HCT116 (cell line): ENCODE data around the gene WDHD1. TPM values are rescaled to one million over a fixed set of nuclear protein-coding genes. Genes with fewer than 3 reads are reported as not detected.

Source experiments
- ATAC-seq: fragments of 200-7000 bp; cut with Tn5 transposase; 2 replicates; pipeline ENCODE4 v1.9.1; 2020; ENCODE audit warnings: mild to moderate bottlenecking, moderate library complexity
- BruUV-seq: library from RNA; stranded (reverse); fragments of 400-500 nt; replicated peaks from 2 replicates; lab custom pipeline; 2021; lab: Mats Ljungman, UMichigan
- CTCF ChIA-PET: fragments of 300-600 bp; sonication (Branson Sonifier 250); formaldehyde crosslinking; loops from one replicate; lab custom pipeline; 2021; ENCODE audit warnings: antibody characterized with exemption; lab: Charles Lee
- POLR2A ChIA-PET: fragments of 300-600, 350-600 bp; sonication (Branson Sonifier 250); formaldehyde crosslinking; loops from one replicate; lab custom pipeline; 2021; ENCODE audit warnings: antibody characterized with exemption; lab: Charles Lee
- RAD21 ChIA-PET, 2 experiments: fragments of 300-600 bp; sonication (Branson Sonifier 250); formaldehyde crosslinking; loops; one replicate each; lab custom pipeline; 2023; ENCODE audit warnings: low total read pairs in 2 of 2; ENCODE audit not compliant: uncharacterized antibody in 2 of 2, unreplicated experiment in 2 of 2, low non-redundant PET in 1 of 2; lab: Charles Lee
- DNase-seq: peaks from one replicate; pipeline ENCODE4 v3.0.0-alpha.2; 2010; ENCODE audit warnings: low read depth, low spot score
- H2AFZ ChIP-seq: fragments of 200-600 bp; shearing (Covaris generic), sonication (generic); 2 replicates; pipeline ENCODE4 v1.6.1; 2017; ENCODE audit warnings: low read depth, mixed run types, mixed read lengths, antibody characterized with exemption, low read length; ENCODE audit not compliant: poor library complexity, severe bottlenecking
- H3K27ac ChIP-seq: 2 replicates; pipeline ENCODE4 v1.5.1; 2012; ENCODE audit warnings: low read depth, low read length
- H3K27me3 ChIP-seq: fragments of 200-600 bp; sonication (generic); 2 replicates; pipeline ENCODE4 v1.6.1; 2016; ENCODE audit warnings: mixed run types, low read length, mixed read lengths; ENCODE audit not compliant: insufficient read depth
- H3K36me3 ChIP-seq, 2 experiments: fragments of 200-500 bp in 1 of 2; fragments of 200-600 bp in 1 of 2; sonication (Bioruptor generic) in 1 of 2; sonication (generic) in 1 of 2; 2 replicates each; pipeline versions ENCODE4 v1.5.1 to v1.6.1; 2014 to 2016; ENCODE audit warnings: low read length in 2 of 2, inconsistent platforms in 1 of 2, mixed read lengths in 1 of 2, mixed run types in 1 of 2; ENCODE audit not compliant: insufficient read depth in 2 of 2, control insufficient read depth in 1 of 2
- H3K4me1 ChIP-seq, 2 experiments: fragments of 200-600 bp in 1 of 2; sonication (generic) in 1 of 2; 2 replicates each; pipeline versions ENCODE4 v1.5.1 to v1.6.1; 2012 to 2017; ENCODE audit warnings: low read length in 2 of 2, inconsistent platforms in 1 of 2, mild to moderate bottlenecking in 1 of 2, mixed read lengths in 1 of 2, mixed run types in 1 of 2, moderate library complexity in 1 of 2; ENCODE audit not compliant: insufficient read depth in 2 of 2, control insufficient read depth in 1 of 2
- H3K4me2 ChIP-seq: fragments of 200-600 bp; sonication (generic); 2 replicates; pipeline ENCODE4 v1.6.1; 2017; ENCODE audit warnings: mixed run types, low read length, mixed read lengths
- H3K4me3 ChIP-seq, 2 experiments: fragments of 200-600 bp in 1 of 2; sonication (generic) in 1 of 2; replicated peaks in 1 of 2; 2 replicates each; pipeline ENCODE4 v1.5.1; 2011 to 2016; ENCODE audit warnings: low read length in 2 of 2, control low read depth in 1 of 2, low read depth in 1 of 2, mild to moderate bottlenecking in 1 of 2, mixed read lengths in 1 of 2, mixed run types in 1 of 2
- H3K79me2 ChIP-seq: fragments of 200-600 bp; sonication (generic); 2 replicates; pipeline ENCODE4 v1.6.1; 2017; ENCODE audit warnings: mild to moderate bottlenecking, mixed run types, low read length, moderate library complexity, mixed read lengths; ENCODE audit not compliant: insufficient read depth
- H3K9ac ChIP-seq: fragments of 200-600 bp; sonication (generic); 2 replicates; pipeline ENCODE4 v1.6.1; 2016; ENCODE audit warnings: low read length, mixed read lengths
- H3K9me2 ChIP-seq: fragments of 200-600 bp; sonication (generic), shearing (Covaris generic); 2 replicates; pipeline ENCODE4 v1.6.1; 2017; ENCODE audit warnings: mixed run types, mild to moderate bottlenecking, moderate library complexity; ENCODE audit not compliant: insufficient read depth
- H3K9me3 ChIP-seq, 2 experiments: fragments of 200-500 bp in 1 of 2; fragments of 200-600 bp in 1 of 2; sonication (Bioruptor generic) in 1 of 2; sonication (generic) in 1 of 2; 2 replicates each; pipeline ENCODE4 v1.6.1; 2014 to 2017; ENCODE audit warnings: low read length in 2 of 2, mixed read lengths in 2 of 2, inconsistent platforms in 1 of 2, low read depth in 1 of 2, mild to moderate bottlenecking in 1 of 2, mixed run types in 1 of 2, moderate library complexity in 1 of 2; ENCODE audit not compliant: control insufficient read depth in 1 of 2, insufficient read depth in 1 of 2
- H4K20me1 ChIP-seq: fragments of 200-600 bp; sonication (generic), shearing (Covaris generic); 2 replicates; pipeline ENCODE4 v1.6.1; 2017; ENCODE audit warnings: mixed run types, mild to moderate bottlenecking, moderate library complexity; ENCODE audit not compliant: insufficient read depth
- ATF3 ChIP-seq: IDR thresholded peaks from 2 replicates; pipeline ENCODE4 v1.6.1; 2012
- CBX3 ChIP-seq: IDR thresholded peaks from 2 replicates; pipeline ENCODE4 v1.6.1; 2012; ENCODE audit warnings: low read depth
- CEBPB ChIP-seq: IDR thresholded peaks from 2 replicates; pipeline ENCODE4 v1.6.1; 2012; ENCODE audit warnings: low read depth
- CTCF ChIP-seq, 3 experiments: fragments of 200-600 bp in 1 of 3; sonication (generic) in 1 of 3; IDR thresholded peaks in 2 of 3; conservative IDR thresholded peaks in 1 of 3; 2 replicates each; pipeline ENCODE4 v1.5.1; 2012 to 2017; ENCODE audit warnings: low read depth in 2 of 3, low read length in 2 of 3, antibody characterized with exemption in 1 of 3, borderline replicate concordance in 1 of 3, control low read depth in 1 of 3, mild to moderate bottlenecking in 1 of 3, mixed read lengths in 1 of 3, mixed run types in 1 of 3, moderate library complexity in 1 of 3; ENCODE audit not compliant: insufficient read depth in 1 of 3
- EGR1 ChIP-seq: IDR thresholded peaks from 2 replicates; pipeline ENCODE4 v1.6.1; 2012; ENCODE audit warnings: low read depth
- ELF1 ChIP-seq: IDR thresholded peaks from 2 replicates; pipeline ENCODE4 v1.6.1; 2012; ENCODE audit warnings: low read depth, borderline replicate concordance
- EZH2 ChIP-seq: fragments of 200-600 bp; sonication (generic); IDR thresholded peaks from 2 replicates; pipeline ENCODE4 v1.6.1; 2017; ENCODE audit warnings: antibody characterized with exemption, mixed run types
- EZH2phosphoT487 ChIP-seq: fragments of 200-600 bp; IDR thresholded peaks from 2 replicates; pipeline ENCODE4 v1.6.1; 2018; ENCODE audit warnings: antibody characterized with exemption, borderline replicate concordance
- FOSL1 ChIP-seq: IDR thresholded peaks from 2 replicates; pipeline ENCODE4 v1.6.1; 2012; ENCODE audit warnings: low read depth
- JUND ChIP-seq: IDR thresholded peaks from 2 replicates; pipeline ENCODE4 v1.6.1; 2012
- MAX ChIP-seq: IDR thresholded peaks from 2 replicates; pipeline ENCODE4 v1.6.1; 2012
- POLR2A ChIP-seq: IDR thresholded peaks from 2 replicates; pipeline ENCODE4 v1.7.0; 2011; ENCODE audit warnings: borderline replicate concordance; ENCODE audit not compliant: insufficient read depth, insufficient read length; ENCODE audit errors: extremely low read depth
- RAD21 ChIP-seq: IDR thresholded peaks from 2 replicates; pipeline ENCODE4 v1.6.1; 2012; ENCODE audit warnings: low read depth, mild to moderate bottlenecking
- SIN3A ChIP-seq: IDR thresholded peaks from 2 replicates; pipeline ENCODE4 v1.6.1; 2012; ENCODE audit warnings: low read depth
- SP1 ChIP-seq: IDR thresholded peaks from 2 replicates; pipeline ENCODE4 v1.6.1; 2012; ENCODE audit warnings: low read depth
- SRF ChIP-seq: IDR thresholded peaks from 2 replicates; pipeline ENCODE4 v1.6.1; 2012; ENCODE audit warnings: low read depth
- TCF7L2 ChIP-seq: IDR thresholded peaks from 2 replicates; pipeline ENCODE4 v1.7.0; 2011; ENCODE audit warnings: borderline replicate concordance, inconsistent platforms; ENCODE audit not compliant: insufficient read depth, insufficient read length; ENCODE audit errors: extremely low read depth
- YY1 ChIP-seq: IDR thresholded peaks from 2 replicates; pipeline ENCODE4 v1.6.1; 2011; ENCODE audit warnings: low read length, low read depth, moderate library complexity, mild to moderate bottlenecking; ENCODE audit not compliant: insufficient replicate concordance; ENCODE audit errors: extremely low read depth
- ZBTB33 ChIP-seq: IDR thresholded peaks from 2 replicates; pipeline ENCODE4 v1.6.1; 2011; ENCODE audit warnings: mild to moderate bottlenecking, low read length, moderate library complexity; ENCODE audit not compliant: insufficient replicate concordance; ENCODE audit errors: extremely low read depth
- ZNF274 ChIP-seq: fragments of 200-500 bp; sonication (Bioruptor generic); IDR thresholded peaks from 2 replicates; pipeline ENCODE4 v1.6.1; 2014; ENCODE audit warnings: mild to moderate bottlenecking, low read depth, low read length, inconsistent platforms
- intact Hi-C: fragments of 100-400 bp; cut with micrococcal nuclease; formaldehyde crosslinking; loops from 2 replicates; pipeline ENCODE4 v1.10.0; 2022
- total RNA-seq: library from RNA; stranded (reverse); gene quantifications from one replicate; pipeline ENCODE4 v1.2.1, GENCODE V29; 2021; ENCODE audit not compliant: unreplicated experiment

Gene WDHD1
- total RNA-seq, 1 experiment from 2014 or later = 44.3 TPM

GRCh38 chr14:54902521-54903420, 124.1 kb downstream of the WDHD1 start, which contains the start of gene GCH1:
GCH1 (minus strand) TSS chr14:54902826; CDS start chr14:54902663, 163 bp downstream.
- Histone ChIP-seq H3K9ac (peak within 1 kb of the TSS; percentile 72), H3K79me2 (0 out of 2 replicates have a peak, but pooled peaks cover 5% of the 10 kb centered on the region), H3K4me1 (peaks cover 10 to 18% of the 10 kb centered on the region in 2 experiments), H3K4me2 (peak within 1 kb of the TSS; percentile 99), H3K36me3 (no peaks in the 10 kb centered on the region), H3K9me3 (no peaks in the 10 kb centered on the region), H3K27ac (peak within 1 kb of the TSS; percentile 90), H3K27me3 (no peaks in the 10 kb centered on the region), H2AFZ (peak within 1 kb of the TSS; percentile 68), H3K9me2 (no peaks in the 10 kb centered on the region), H4K20me1 (no peaks in the 10 kb centered on the region), H3K4me3 (peak within 1 kb of the TSS; percentile 81 to 85)
- DNase-seq = peak; percentile 61
- intact Hi-C loops = no loop called here
- CTCF ChIA-PET = interaction anchor here (1.0 to 1.6 kb wide), 4 partner anchors 10 to 96 kb away, joined by 3 to 7 read pairs (median 4); no protein-coding TSS in a partner anchor
- peak; percentile 91 for ATAC-seq
- no TSS peak for BruUV-seq
- RAD21 ChIA-PET = no interaction called here
- POLR2A ChIA-PET = interaction anchor here (0.9 to 1.8 kb wide), 3 partner anchors 10 to 149 kb away, joined by 3 to 5 read pairs (median 4); partner anchors contain the start of gene MAPK1IP1L
- TF ChIP-seq EGR1 (peak; percentile 70; the same call in 1 of the 2 replicates), TCF7L2 (peak; percentile 13), MAX (peak; percentile 41; the same call in 1 of the 2 replicates), CTCF (IDR thresholded peaks at IDR 0.05 in 2 of 3, conservative IDR thresholded peaks at IDR 0.05 in 1 of 3; ENCODE audit: borderline replicate concordance in 1 of 3, insufficient read depth in 1 of 3, low read depth in 2 of 3, low read length in 2 of 3) (peak; percentile 62 to 81 (median 66)), CEBPB (no peak), EZH2 (no peak), POLR2A (peak; percentile 94), JUND (no peak), ZBTB33 (no peak), SRF (no peak), ATF3 (no peak), EZH2phosphoT487 (no peak), YY1 (no peak), RAD21 (no peak), ELF1 (no peak), SP1 (0 out of 2 replicates have a peak, but pooled peaks have one; percentile 22), CBX3 (no peak), FOSL1 (no peak), SIN3A (peak; percentile 73), ZNF274 (no peak)
